K562 (cell line): Measurements from ENCODE around the gene TRPV6. TPM values are rescaled to one million over a fixed set of nuclear protein-coding genes. Genes with fewer than 3 reads are reported as not detected.

Experiments
- ATAC-seq: fragments of 200-7000 bp; cut with Tn5 transposase; 3 replicates; pipeline ENCODE4 v1.9.1; 2020; ENCODE audit warnings: moderate library complexity
- BruUV-seq: library from RNA; stranded (reverse); fragments of 400-500 nt; replicated peaks from 2 replicates; lab custom pipeline; 2021; lab: Mats Ljungman, UMichigan
- CTCF ChIA-PET: fragments of 300-600 bp; formaldehyde crosslinking; extraction: SDS; loops from one replicate; lab custom pipeline; 2021; ENCODE audit warnings: low intra/inter-chr PET ratio; lab: Yijun Ruan, JAX
- POLR2A ChIA-PET: fragments of 300-600, 350-650 bp; sonication (Branson Sonifier 250); formaldehyde crosslinking; extraction: SDS; loops from one replicate; lab custom pipeline; 2021; ENCODE audit warnings: antibody characterized with exemption, inconsistent platforms; lab: Yijun Ruan, JAX
- DNase-seq, 4 experiments: peaks; one replicate each; pipeline versions ENCODE4 v3.0.0 to v3.0.0-alpha.2; 2011 to 2018; ENCODE audit warnings: low spot score in 3 of 4, mixed read lengths in 3 of 4; ENCODE audit errors: extremely low read depth in 1 of 4
- FAIRE-seq: peaks from 2 replicates; lab custom pipeline; 2011; peaks lifted over from hg19 to GRCh38; lab: Jason Lieb, UNC
- H2AFZ ChIP-seq: 2 replicates; pipeline ENCODE4 v1.6.0; 2011; ENCODE audit warnings: low read depth, low read length, control low read depth, inconsistent platforms
- H3K27ac ChIP-seq: fragments of 200-600 bp; 3 replicates; pipeline ENCODE4 v1.8.0; 2011; ENCODE audit warnings: low read depth, mild to moderate bottlenecking, control low read depth, inconsistent platforms, low read length, moderate library complexity, mixed read lengths; ENCODE audit errors: extremely low read depth
- H3K27me3 ChIP-seq, 2 experiments: fragments of 300-600 bp in 1 of 2; 2 replicates in 1 of 2; 3 replicates in 1 of 2; pipeline versions ENCODE4 v1.6.0 to v1.8.0; 2011; ENCODE audit warnings: inconsistent platforms in 2 of 2, low read length in 2 of 2, mild to moderate bottlenecking in 1 of 2, mixed read lengths in 1 of 2, moderate library complexity in 1 of 2; ENCODE audit not compliant: control insufficient read depth in 2 of 2, insufficient read depth in 2 of 2
- H3K36me3 ChIP-seq: fragments of 300-600 bp; 3 replicates; pipeline ENCODE4 v1.8.0; 2011; ENCODE audit warnings: mild to moderate bottlenecking, low read length, inconsistent platforms; ENCODE audit not compliant: control insufficient read depth, insufficient read depth
- H3K4me1 ChIP-seq, 2 experiments: fragments of 200-600 bp in 1 of 2; replicated peaks in 1 of 2; 2 replicates in 1 of 2; 3 replicates in 1 of 2; pipeline versions ENCODE4 v1.5.1 to v1.8.0; 2011; ENCODE audit warnings: inconsistent platforms in 2 of 2, low read length in 2 of 2, mild to moderate bottlenecking in 1 of 2, mixed read lengths in 1 of 2, moderate library complexity in 1 of 2; ENCODE audit not compliant: control insufficient read depth in 2 of 2, insufficient read depth in 2 of 2
- H3K4me2 ChIP-seq: 2 replicates; pipeline ENCODE4 v1.6.1; 2011; ENCODE audit warnings: low read length, control low read depth, inconsistent platforms, mixed read lengths; ENCODE audit not compliant: insufficient read depth
- H3K4me3 ChIP-seq: fragments of 200-600 bp; sonication (generic), shearing (Covaris generic); 2 replicates; pipeline ENCODE4 v1.5.1; 2016; ENCODE audit warnings: control low read depth, inconsistent platforms
- H3K79me2 ChIP-seq: fragments of 200-600 bp; 3 replicates; pipeline ENCODE4 v1.8.0; 2011; ENCODE audit warnings: low read length, inconsistent platforms; ENCODE audit not compliant: control insufficient read depth, insufficient read depth
- H3K9ac ChIP-seq, 2 experiments: 2 replicates each; pipeline versions ENCODE4 v1.6.0 to v1.6.1; 2011; ENCODE audit warnings: low read depth in 2 of 2, low read length in 2 of 2, control low read depth in 1 of 2, inconsistent platforms in 1 of 2, mild to moderate bottlenecking in 1 of 2, mixed read lengths in 1 of 2; ENCODE audit not compliant: insufficient read depth in 1 of 2
- H3K9me1 ChIP-seq: one replicate; pipeline ENCODE4 v1.6.0; 2011; ENCODE audit warnings: inconsistent platforms, mild to moderate bottlenecking, low read length, moderate library complexity; ENCODE audit not compliant: control insufficient read depth, insufficient read depth
- H3K9me3 ChIP-seq: replicated peaks from 2 replicates; pipeline ENCODE4 v1.5.1; 2011; ENCODE audit warnings: low read depth, low read length, inconsistent platforms; ENCODE audit not compliant: control insufficient read depth, insufficient read depth
- H4K20me1 ChIP-seq: replicated peaks from 2 replicates; pipeline ENCODE4 v1.6.1; 2011; ENCODE audit warnings: low read length, inconsistent platforms, mixed read lengths; ENCODE audit not compliant: control insufficient read depth, insufficient read depth
- ATF7 ChIP-seq: fragments of 450-650 bp; IDR thresholded peaks from 2 replicates; pipeline ENCODE4 v1.7.1; 2014; ENCODE audit warnings: mild to moderate bottlenecking, moderate library complexity
- CGGBP1 ChIP-seq: fragments of 250-450 bp; sonication (Bioruptor Pico); IDR thresholded peaks from 2 replicates; pipeline ENCODE4 v1.9.0; 2021; ENCODE audit warnings: mild to moderate bottlenecking
- FOS ChIP-seq: IDR thresholded peaks from 3 replicates; pipeline ENCODE4 v1.6.1; 2011; ENCODE audit not compliant: insufficient read length; ENCODE audit errors: extremely low read depth
- GTF2B ChIP-seq: IDR thresholded peaks from 2 replicates; pipeline ENCODE4 v1.6.1; 2011; ENCODE audit not compliant: insufficient read length; ENCODE audit errors: extremely low read depth
- KLF13 ChIP-seq: fragments of 450-650 bp; IDR thresholded peaks from 2 replicates; pipeline ENCODE4 v1.6.1; 2016; ENCODE audit warnings: missing genetic modification characterization, low read depth, mild to moderate bottlenecking, missing compliant biosample characterization, moderate library complexity, borderline replicate concordance
- MAX ChIP-seq: sonication (generic); formaldehyde crosslinking; IDR thresholded peaks from 2 replicates; pipeline ENCODE4 v1.9.0; 2022; ENCODE audit warnings: mild to moderate bottlenecking, missing genetic modification reagents
- MYBL2 ChIP-seq, 2 experiments: fragments of 450-650 bp in 1 of 2; sonication (generic) in 1 of 2; formaldehyde crosslinking in 1 of 2; IDR thresholded peaks; 2 replicates each; pipeline versions ENCODE4 v1.6.1 to v1.8.1; 2017 to 2022; ENCODE audit warnings: borderline replicate concordance in 1 of 2, inconsistent platforms in 1 of 2, low read depth in 1 of 2, mild to moderate bottlenecking in 1 of 2, missing genetic modification reagents in 1 of 2, moderate library complexity in 1 of 2
- NCOA1 ChIP-seq: fragments of 450-650 bp; IDR thresholded peaks from 2 replicates; pipeline ENCODE4 v1.6.1; 2016; ENCODE audit warnings: low read depth
- NFATC3 ChIP-seq: fragments of 450-650 bp; IDR thresholded peaks from 2 replicates; pipeline ENCODE4 v1.6.1; 2017; ENCODE audit warnings: mild to moderate bottlenecking
- PHTF2 ChIP-seq: fragments of 250-450 bp; sonication (Bioruptor Pico); IDR thresholded peaks from 2 replicates; pipeline ENCODE4 v1.5.0; 2021; ENCODE audit warnings: mild to moderate bottlenecking
- SIN3A ChIP-seq, 2 experiments: fragments of 150-350 bp in 1 of 2; IDR thresholded peaks; 2 replicates each; pipeline ENCODE4 v1.6.1; 2011 to 2016; ENCODE audit warnings: borderline replicate concordance in 2 of 2, low read depth in 2 of 2, low read length in 2 of 2, mild to moderate bottlenecking in 2 of 2, moderate library complexity in 2 of 2; ENCODE audit not compliant: control insufficient read depth in 1 of 2
- SRSF7 ChIP-seq: fragments of 200-400 bp; formaldehyde crosslinking; optimal IDR thresholded peaks from 2 replicates; pipeline ENCODE3; 2017; ENCODE audit warnings: mild to moderate bottlenecking, low read depth, low read length
- TFAM ChIP-seq: fragments of 250-450 bp; sonication (Bioruptor Pico); conservative IDR thresholded peaks from 2 replicates; pipeline ENCODE4 v1.5.0; 2021; ENCODE audit warnings: mild to moderate bottlenecking, moderate library complexity
- ZFX ChIP-seq: sonication (generic); formaldehyde crosslinking; IDR thresholded peaks from 2 replicates; pipeline ENCODE4 v1.8.0; 2022; ENCODE audit warnings: mild to moderate bottlenecking, missing genetic modification reagents, moderate library complexity
- WGBS: fragments of 100-300 bp; shearing (Covaris generic); methylation state at CpG from one replicate; pipeline ENCODE4 v1.1.6; 2016; ENCODE audit warnings: low coverage, mixed read lengths; ENCODE audit not compliant: insufficient coverage; ENCODE audit errors: missing lambda C conversion rate; 5-methylcytosine and 5-hydroxymethylcytosine counted together
- in situ Hi-C: fragments of 300-500 bp; cut with MboI; formaldehyde crosslinking; loops from 4 replicates; pipeline ENCODE4 v1.15.0; 2018; ENCODE audit warnings: inconsistent platforms, mixed read lengths
- intact Hi-C: fragments of 100-400 bp; cut with micrococcal nuclease; formaldehyde crosslinking; loops from 2 replicates; pipeline ENCODE4 v1.14.2; 2022
- polyA plus RNA-seq, 8 experiments: library from polyadenylated mRNA; depleted of rRNA in 4 of 8; stranded (reverse) in 5 of 8; unstranded in 3 of 8; fragments of >200 nt; fragmentation: Nextera tagmentation in 2 of 8; fragmentation: Illumina TruSeq in 1 of 8; extraction: Ambion mirVana in 2 of 8; extraction: Trizol in 1 of 8; gene quantifications; 2 replicates each; pipeline versions ENCODE4 v1.2.1 to v1.2.3, GENCODE V29; 2011 to 2014; ENCODE audit warnings: inconsistent platforms in 1 of 8, missing spikeins in 1 of 8
- total RNA-seq, 7 experiments: library from RNA; depleted of rRNA in 6 of 7; stranded (reverse); fragments of >200 nt in 6 of 7; fragmentation: Illumina TruSeq in 2 of 7; extraction: Trizol in 2 of 7; gene quantifications; 2 replicates each; pipeline versions ENCODE4 v1.2.1 to v1.2.3, GENCODE V29; 2011 to 2021; ENCODE audit warnings: low replicate concordance in 1 of 7

Gene TRPV6
- total and polyA plus RNA-seq, 9 of the 15 experiments (the other 6 are each of a cell fraction or from before 2014, with no cell fraction given), result 0.04 to 0.36 (median 0.11) TPM

GRCh38 chr7:142868188-142868985, 17.2 kb downstream of the TRPV6 start:
- ATAC-seq, result no peak
- Histone ChIP-seq H2AFZ (no peak overlapping the region), H3K36me3 (no peaks in the 10 kb centered on the region), H3K9me1 (no peaks in the 10 kb centered on the region), H3K27me3 (peaks cover 8 to 63% of the 10 kb centered on the region in 2 experiments; a peak in 4 of 5 replicates), H3K4me3 (no peak overlapping the region), H3K4me2 (no peak overlapping the region), H3K79me2 (no peaks in the 10 kb centered on the region), H4K20me1 (peaks cover 4% of the 10 kb centered on the region; the same call in 1 of the 2 replicates), H3K9me3 (no peaks in the 10 kb centered on the region), H3K27ac (no peak overlapping the region), H3K9ac (no peak overlapping the region), H3K4me1 (peaks cover 0 to 33% of the 10 kb centered on the region in 2 experiments; a peak in 1 of 5 replicates)
- WGBS, result 45% methylated on average over 30 of the region's 31 CpGs
- in situ Hi-C loops, result no loop called here
- DNase-seq, result no peak
- no TSS peak for BruUV-seq
- POLR2A ChIA-PET, result interaction anchor here (0.8 to 1.3 kb wide), 2 partner anchors 26 to 132 kb away, joined by 3 read pairs; no protein-coding TSS in a partner anchor
- FAIRE-seq, result no peak
- TF ChIP-seq FOS (no peak), ZFX (no peak), KLF13 (tag) (no peak), NFATC3 (no peak), GTF2B (no peak), ATF7 (no peak), SIN3A (IDR thresholded peaks at IDR 0.05; ENCODE audit: borderline replicate concordance in 2 of 2, control insufficient read depth in 1 of 2, low read depth in 2 of 2, low read length in 2 of 2) (no peak), NCOA1 (no peak), SRSF7 (no peak), TFAM (CRISPR knock-in tag) (no peak), PHTF2 (CRISPR knock-in tag) (no peak), CGGBP1 (no peak), MYBL2 (IDR thresholded peaks at IDR 0.05; ENCODE audit: low read depth) (no peak), MYBL2 (CRISPR knock-in tag; IDR thresholded peaks at IDR 0.05; ENCODE audit: borderline replicate concordance) (no peak), MAX (CRISPR knock-in tag) (no peak)
- CTCF ChIA-PET, result no interaction called here
- intact Hi-C loops, result no loop called here
